Measurements from ENCODE around the gene MANF.
"Not testable (repeated sequence)": the region's sequence is repeated elsewhere in the genome, so short reads cannot be mapped to it uniquely, and the experiment has no call there.

MANF gene

GRCh38 chr3:51385621-51386091, 565 bp downstream of the MANF start:
- Histone ChIP-seq H3K27me3 (ENCODE audit: insufficient read depth, low read length) (no peaks in the 10 kb centered on the region), H3K27ac (ENCODE audit: low read length) (peak overlapping the region; percentile 7), H3K4me3 (ENCODE audit: low read length) (peak overlapping the region; percentile 94), H3K36me3 (ENCODE audit: insufficient read depth, low read depth, low read length) (peaks cover 44% of the 10 kb centered on the region), H3K4me1 (ENCODE audit: insufficient read depth, low read length) (peaks cover 22% of the 10 kb centered on the region), H3K9me3 (ENCODE audit: insufficient read depth, low read depth, low read length) (no peaks in the 10 kb centered on the region), H3K9ac (ENCODE audit: low read depth, low read length) (peak overlapping the region; percentile 95)

DNA sequence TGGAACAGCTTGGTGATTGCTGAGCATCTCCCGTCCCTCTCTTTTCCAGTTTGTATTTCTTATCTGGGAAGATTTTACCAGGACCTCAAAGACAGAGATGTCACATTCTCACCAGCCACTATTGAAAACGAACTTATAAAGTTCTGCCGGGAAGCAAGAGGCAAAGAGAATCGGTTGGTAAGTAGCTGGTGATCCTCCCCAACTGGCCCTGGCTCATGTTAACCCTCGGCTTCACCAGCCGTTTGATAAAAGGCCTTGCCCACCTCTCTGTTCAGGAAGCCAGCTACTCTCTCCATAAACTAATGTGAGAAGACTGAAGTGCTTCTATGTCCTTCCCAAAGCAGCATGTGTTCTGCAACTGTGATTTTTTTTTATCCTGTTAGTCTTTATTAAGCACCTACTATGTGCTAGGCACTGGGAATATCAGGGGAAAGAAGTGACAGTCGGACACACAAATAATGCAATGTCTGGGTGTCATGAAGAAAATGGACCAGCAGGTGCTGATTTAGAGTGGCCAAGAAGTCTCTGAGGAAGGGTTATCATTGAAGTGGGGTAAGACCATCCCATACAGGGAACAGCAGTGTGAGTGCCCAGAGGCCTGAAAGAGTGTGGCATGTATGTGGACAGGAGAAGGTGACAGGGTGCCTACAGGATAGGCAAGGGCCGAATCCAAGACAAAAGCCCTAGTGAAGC, 1.2 kb downstream of the MANF start:
- H3K4me3 ChIP-seq (ENCODE audit: low read length), result peak overlapping the region; percentile 94
- no peak overlapping the region for H3K27ac ChIP-seq (ENCODE audit: low read length)
- H3K9me3 ChIP-seq (ENCODE audit: insufficient read depth, low read depth, low read length), result no peaks in the 10 kb centered on the region
- H3K9ac ChIP-seq (ENCODE audit: low read depth, low read length), result peak overlapping the region; percentile 95
- H3K27me3 ChIP-seq (ENCODE audit: insufficient read depth, low read length), result no peaks in the 10 kb centered on the region
- H3K36me3 ChIP-seq (ENCODE audit: insufficient read depth, low read depth, low read length), result peaks cover 44% of the 10 kb centered on the region
- H3K4me1 ChIP-seq (ENCODE audit: insufficient read depth, low read length), result peaks cover 23% of the 10 kb centered on the region

DNA sequence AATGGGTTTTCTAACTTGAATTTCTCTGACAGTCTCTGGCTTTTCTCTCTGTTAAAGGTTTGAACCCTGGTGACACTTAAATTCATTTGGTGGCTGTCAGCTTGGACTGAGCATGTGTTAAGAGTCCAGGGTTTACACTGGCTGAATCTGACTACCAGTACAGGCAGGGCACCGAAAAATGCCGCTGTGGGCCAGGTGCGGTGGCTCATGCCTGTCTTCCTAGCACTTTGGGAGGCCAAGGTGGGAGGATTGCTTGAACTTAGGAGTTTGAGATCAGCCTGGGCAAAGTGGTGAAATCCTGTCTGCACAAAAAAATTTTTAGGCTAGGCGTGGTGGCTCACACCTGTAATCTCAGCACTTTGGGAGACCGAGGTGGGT, 1.8 kb downstream of the MANF start:
- peak overlapping the region; percentile 95; the same call in 1 of the 2 replicates for H3K9ac ChIP-seq (ENCODE audit: low read depth, low read length)
- peak overlapping the region; percentile 94 for H3K4me3 ChIP-seq (ENCODE audit: low read length)
- no peaks in the 10 kb centered on the region for H3K27me3 ChIP-seq (ENCODE audit: insufficient read depth, low read length)
- H3K36me3 ChIP-seq (ENCODE audit: insufficient read depth, low read depth, low read length), result peaks cover 44% of the 10 kb centered on the region
- H3K4me1 ChIP-seq (ENCODE audit: insufficient read depth, low read length), result peaks cover 23% of the 10 kb centered on the region
- H3K9me3 ChIP-seq (ENCODE audit: insufficient read depth, low read depth, low read length), result no peaks in the 10 kb centered on the region
- H3K27ac ChIP-seq (ENCODE audit: low read length), result no peak overlapping the region

DNA sequence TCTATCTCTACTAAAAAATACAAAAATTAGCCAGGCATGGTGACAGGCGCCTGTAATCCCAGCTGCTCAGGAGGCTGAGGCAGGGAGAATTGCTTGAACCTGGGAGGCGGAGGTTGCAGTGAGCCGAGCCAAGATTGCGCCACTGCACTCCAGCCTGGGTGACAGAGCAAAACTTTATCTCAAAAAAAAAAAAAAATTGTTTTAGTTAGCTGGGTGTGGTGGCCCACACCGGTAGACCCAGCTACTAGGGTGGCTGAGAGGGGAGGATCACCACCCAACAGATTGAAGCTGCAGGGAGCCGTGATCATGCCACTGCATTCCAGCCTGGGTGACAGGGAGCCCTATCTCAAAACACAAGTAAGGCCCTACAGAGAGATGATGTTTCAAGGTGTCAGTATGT, 2.2 kb downstream of the MANF start:
- H3K36me3 ChIP-seq (ENCODE audit: insufficient read depth, low read depth, low read length), result peaks cover 47% of the 10 kb centered on the region
- not testable (repeated sequence) for H3K27me3 ChIP-seq (ENCODE audit: insufficient read depth, low read length); H3K27ac ChIP-seq (ENCODE audit: low read length); H3K9me3 ChIP-seq (ENCODE audit: insufficient read depth, low read depth, low read length); H3K9ac ChIP-seq (ENCODE audit: low read depth, low read length)
- H3K4me1 ChIP-seq (ENCODE audit: insufficient read depth, low read length), result peaks cover 23% of the 10 kb centered on the region
- 0 out of 2 replicates have a peak overlapping the region, but pooled peaks have one; percentile 21 for H3K4me3 ChIP-seq (ENCODE audit: low read length)

- Histone ChIP-seq H3K36me3 (ENCODE audit: insufficient read depth, low read depth, low read length) (peaks cover 58% of the 10 kb centered on the region), H3K27me3 (ENCODE audit: insufficient read depth, low read length) (no peaks in the 10 kb centered on the region), H3K4me3 (ENCODE audit: low read length) (no peak overlapping the region), H3K27ac (ENCODE audit: low read length) (no peak overlapping the region), H3K4me1 (ENCODE audit: insufficient read depth, low read length) (peaks cover 19% of the 10 kb centered on the region), H3K9ac (ENCODE audit: low read depth, low read length) (no peak overlapping the region), H3K9me3 (ENCODE audit: insufficient read depth, low read depth, low read length) (no peaks in the 10 kb centered on the region)
Observed at GRCh38 chr3:51388286-51389029, 3.4 kb downstream of the MANF start.

GRCh38 chr3:51389423-51390183, 4.5 kb downstream of the MANF start:
- Histone ChIP-seq H3K4me1 (ENCODE audit: insufficient read depth, low read length) (peaks cover 15% of the 10 kb centered on the region; the same call in 1 of the 2 replicates), H3K27me3 (ENCODE audit: insufficient read depth, low read length) (no peaks in the 10 kb centered on the region), H3K9me3 (ENCODE audit: insufficient read depth, low read depth, low read length) (peaks cover 4% of the 10 kb centered on the region; the same call in 1 of the 2 replicates), H3K9ac (ENCODE audit: low read depth, low read length) (no peak overlapping the region), H3K4me3 (ENCODE audit: low read length) (no peak overlapping the region), H3K27ac (ENCODE audit: low read length) (no peak overlapping the region), H3K36me3 (ENCODE audit: insufficient read depth, low read depth, low read length) (peaks cover 70% of the 10 kb centered on the region)

- H3K4me3 ChIP-seq (ENCODE audit: low read length), result peak overlapping the region; percentile 55
- peak overlapping the region; percentile 73 for H3K9ac ChIP-seq (ENCODE audit: low read depth, low read length)
- peaks cover 15% of the 10 kb centered on the region; the same call in 1 of the 2 replicates for H3K4me1 ChIP-seq (ENCODE audit: insufficient read depth, low read length)
- H3K27ac ChIP-seq (ENCODE audit: low read length), result no peak overlapping the region
- no peaks in the 10 kb centered on the region for H3K27me3 ChIP-seq (ENCODE audit: insufficient read depth, low read length)
- H3K9me3 ChIP-seq (ENCODE audit: insufficient read depth, low read depth, low read length), result peaks cover 4% of the 10 kb centered on the region; the same call in 1 of the 2 replicates
- peaks cover 78% of the 10 kb centered on the region for H3K36me3 ChIP-seq (ENCODE audit: insufficient read depth, low read depth, low read length)
Observed at GRCh38 chr3:51390246-51391074, 5.4 kb downstream of the MANF start.

DNA sequence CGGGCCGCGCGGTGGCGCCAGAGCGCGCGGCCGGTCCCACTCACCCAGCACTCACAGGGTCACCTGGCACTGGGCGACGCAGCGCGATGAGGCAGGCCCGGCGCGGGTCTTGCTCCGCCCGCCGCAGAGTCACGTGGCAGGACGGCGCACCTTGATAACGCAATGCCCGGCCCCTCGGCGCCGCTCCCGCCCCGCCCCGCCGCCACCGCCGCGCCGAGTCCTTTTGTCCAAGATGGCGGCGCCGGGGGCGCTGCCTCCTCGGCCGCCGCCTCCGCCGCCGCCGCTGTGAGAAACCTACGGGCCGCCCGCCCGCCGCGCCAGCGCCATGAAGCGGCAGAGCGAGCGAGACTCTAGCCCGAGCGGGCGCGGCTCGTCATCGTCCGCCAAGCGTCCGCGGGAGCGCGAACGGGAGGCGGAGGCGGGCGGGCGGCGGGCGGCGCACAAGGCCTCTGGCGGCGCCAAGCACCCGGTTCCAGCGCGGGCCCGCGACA, 6.0 kb downstream of the MANF start, which contains the start of gene RBM15B:
RBM15B (plus strand) TSS at position 211 of the 491 bp plus-strand sequence; CDS start at position 326, 115 bp downstream.
- Histone ChIP-seq H3K36me3 (ENCODE audit: insufficient read depth, low read depth, low read length) (peaks cover 83% of the 10 kb centered on the region), H3K4me3 (ENCODE audit: low read length) (peak within 1 kb of the TSS; percentile 71), H3K9ac (ENCODE audit: low read depth, low read length) (peak within 1 kb of the TSS; percentile 86), H3K27ac (ENCODE audit: low read length) (no peak within 1 kb of the TSS), H3K4me1 (ENCODE audit: insufficient read depth, low read length) (peaks cover 15% of the 10 kb centered on the region; the same call in 1 of the 2 replicates), H3K27me3 (ENCODE audit: insufficient read depth, low read length) (no peaks in the 10 kb centered on the region), H3K9me3 (ENCODE audit: insufficient read depth, low read depth, low read length) (peaks cover 4% of the 10 kb centered on the region; the same call in 1 of the 2 replicates)

DNA sequence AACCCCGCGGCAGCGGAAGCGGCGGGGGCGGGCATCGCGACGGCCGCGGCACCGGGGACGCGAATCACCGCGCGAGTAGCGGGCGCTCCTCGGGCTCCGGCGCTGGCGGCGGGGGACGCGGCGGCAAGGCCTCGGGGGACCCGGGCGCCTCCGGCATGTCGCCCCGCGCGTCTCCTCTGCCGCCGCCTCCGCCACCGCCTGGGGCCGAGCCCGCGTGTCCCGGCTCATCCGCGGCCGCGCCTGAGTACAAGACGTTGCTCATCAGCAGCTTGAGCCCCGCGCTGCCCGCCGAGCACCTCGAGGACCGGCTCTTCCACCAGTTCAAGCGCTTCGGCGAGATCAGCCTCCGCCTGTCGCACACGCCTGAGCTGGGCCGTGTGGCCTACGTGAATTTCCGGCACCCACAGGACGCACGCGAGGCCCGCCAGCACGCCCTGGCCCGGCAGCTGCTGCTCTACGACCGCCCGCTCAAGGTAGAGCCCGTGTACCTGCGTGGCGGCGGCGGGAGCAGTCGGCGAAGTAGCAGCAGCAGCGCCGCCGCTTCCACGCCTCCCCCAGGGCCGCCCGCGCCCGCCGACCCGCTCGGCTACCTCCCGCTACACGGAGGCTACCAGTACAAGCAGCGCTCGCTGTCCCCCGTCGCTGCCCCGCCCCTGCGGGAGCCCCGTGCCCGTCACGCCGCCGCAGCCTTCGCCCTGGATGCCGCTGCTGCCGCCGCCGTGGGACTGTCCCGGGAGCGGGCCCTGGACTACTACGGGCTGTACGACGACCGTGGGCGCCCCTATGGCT, 6.7 kb downstream of the MANF start:
- Histone ChIP-seq H3K36me3 (ENCODE audit: insufficient read depth, low read depth, low read length) (peaks cover 83% of the 10 kb centered on the region), H3K4me1 (ENCODE audit: insufficient read depth, low read length) (0 out of 2 replicates have a peak, but pooled peaks cover 9% of the 10 kb centered on the region), H3K4me3 (ENCODE audit: low read length) (peak overlapping the region; percentile 71), H3K27ac (ENCODE audit: low read length) (no peak overlapping the region), H3K9me3 (ENCODE audit: insufficient read depth, low read depth, low read length) (peaks cover 4% of the 10 kb centered on the region; the same call in 1 of the 2 replicates), H3K9ac (ENCODE audit: low read depth, low read length) (peak overlapping the region; percentile 86), H3K27me3 (ENCODE audit: insufficient read depth, low read length) (no peaks in the 10 kb centered on the region)
